Endometrial microvascular endothelial cells (primary cell): ENCODE data around the gene ST6GALNAC3. TPM values are rescaled to one million over a fixed set of nuclear protein-coding genes. Genes with fewer than 3 reads are reported as not detected.
"Not testable (repeated sequence)": the region's sequence is repeated elsewhere in the genome, so short reads cannot be mapped to it uniquely, and the experiment has no call there.

Experiments used
- in situ Hi-C: cut with HindIII; loops from 2 replicates; pipeline ENCODE4 v1.10.0; 2017; ENCODE audit warnings: low sequenced_read_pairs, low pct_unique_long_range_greater_than_20kb; ENCODE audit errors: inconsistent ontology term
- total RNA-seq: library from RNA; depleted of rRNA; stranded (reverse); fragments of >200 nt; gene quantifications from one replicate; pipeline ENCODE4 v1.2.3, GENCODE V29; 2015; ENCODE audit errors: inconsistent ontology term

The ST6GALNAC3 gene
- total RNA-seq, 1 donor from 2014 or later = 29.7 TPM

GRCh38 chr1:76068953-76069561 is 5.5 kb upstream of the ST6GALNAC3 start:
- in situ Hi-C loops = no loop called here

- in situ Hi-C loops = no loop called here
Observed at GRCh38 chr1:76070538-76070937, 4.0 kb upstream of the ST6GALNAC3 start.

- in situ Hi-C loops = no loop called here
Observed at GRCh38 chr1:76073481-76073880, 1.1 kb upstream of the ST6GALNAC3 start.

GRCh38 chr1:76075188-76075489 is 593 bp downstream of the ST6GALNAC3 start:
- in situ Hi-C loops = no loop called here

GRCh38 chr1:76075877-76076276 is 1.3 kb downstream of the ST6GALNAC3 start:
- in situ Hi-C loops = no loop called here

- in situ Hi-C loops = no loop called here
Observed at GRCh38 chr1:76079475-76080227, 5.1 kb downstream of the ST6GALNAC3 start.

GRCh38 chr1:76080552-76081079 is 6.1 kb downstream of the ST6GALNAC3 start:
- in situ Hi-C loops = no loop called here

- in situ Hi-C loops = no loop called here
Observed at GRCh38 chr1:76082062-76082461, 7.5 kb downstream of the ST6GALNAC3 start.

- in situ Hi-C loops = no loop called here
Observed at GRCh38 chr1:76083189-76083588, 8.6 kb downstream of the ST6GALNAC3 start.

GRCh38 chr1:76084029-76084627 is 9.6 kb downstream of the ST6GALNAC3 start:
- in situ Hi-C loops = no loop called here

GRCh38 chr1:76084685-76085084 is 10.1 kb downstream of the ST6GALNAC3 start:
- in situ Hi-C loops = no loop called here

- in situ Hi-C loops = no loop called here
Observed at GRCh38 chr1:76086109-76086508, 11.6 kb downstream of the ST6GALNAC3 start.

GRCh38 chr1:76086597-76086996 is 12.1 kb downstream of the ST6GALNAC3 start:
- in situ Hi-C loops = no loop called here

- in situ Hi-C loops = no loop called here
Observed at GRCh38 chr1:76090283-76091203, 16.0 kb downstream of the ST6GALNAC3 start.

GRCh38 chr1:76092812-76093211 is 18.3 kb downstream of the ST6GALNAC3 start:
- in situ Hi-C loops = no loop called here

GRCh38 chr1:76093522-76094312 is 19.2 kb downstream of the ST6GALNAC3 start:
- in situ Hi-C loops = no loop called here

GRCh38 chr1:76095802-76096201 is 21.3 kb downstream of the ST6GALNAC3 start:
- in situ Hi-C loops = no loop called here

- in situ Hi-C loops = not testable (repeated sequence)
Observed at GRCh38 chr1:76097064-76097463, 22.5 kb downstream of the ST6GALNAC3 start.
